VCaP (cell line): ENCODE measurements around the gene KIF1A.

Experiments
- H3K27ac ChIP-seq: fragments of 450-650 bp; 2 replicates; pipeline ENCODE4 v1.5.1; 2017
- TF ChIP-seq, protein P1 (sequence below): fragments of 450-650 bp; conservative IDR thresholded peaks from 2 replicates; pipeline ENCODE4 v1.5.1; 2017; ENCODE audit warnings: mild to moderate bottlenecking, moderate library complexity

The KIF1A gene

DNA sequence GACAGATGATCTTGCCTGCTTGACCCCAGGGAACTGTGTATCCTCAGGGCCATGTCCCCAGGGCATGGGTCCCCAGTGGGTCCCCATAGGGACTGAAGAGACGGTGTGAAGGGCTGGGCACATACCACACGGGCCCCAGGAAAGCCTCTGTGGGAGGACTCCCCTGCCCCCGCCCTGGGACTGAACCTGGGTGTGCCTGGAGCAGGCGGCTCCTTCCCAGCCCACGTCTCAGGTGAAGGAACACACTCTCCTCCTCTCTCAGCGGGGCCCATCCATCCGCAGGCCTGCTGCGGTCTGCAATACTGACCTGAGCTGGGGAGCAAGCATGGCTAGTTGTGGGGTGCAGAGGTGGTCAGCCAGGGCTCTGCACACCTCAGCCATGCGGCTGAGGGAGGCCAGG is 45.2 kb downstream of the KIF1A start:
- TF ChIP-seq, protein P1, sequence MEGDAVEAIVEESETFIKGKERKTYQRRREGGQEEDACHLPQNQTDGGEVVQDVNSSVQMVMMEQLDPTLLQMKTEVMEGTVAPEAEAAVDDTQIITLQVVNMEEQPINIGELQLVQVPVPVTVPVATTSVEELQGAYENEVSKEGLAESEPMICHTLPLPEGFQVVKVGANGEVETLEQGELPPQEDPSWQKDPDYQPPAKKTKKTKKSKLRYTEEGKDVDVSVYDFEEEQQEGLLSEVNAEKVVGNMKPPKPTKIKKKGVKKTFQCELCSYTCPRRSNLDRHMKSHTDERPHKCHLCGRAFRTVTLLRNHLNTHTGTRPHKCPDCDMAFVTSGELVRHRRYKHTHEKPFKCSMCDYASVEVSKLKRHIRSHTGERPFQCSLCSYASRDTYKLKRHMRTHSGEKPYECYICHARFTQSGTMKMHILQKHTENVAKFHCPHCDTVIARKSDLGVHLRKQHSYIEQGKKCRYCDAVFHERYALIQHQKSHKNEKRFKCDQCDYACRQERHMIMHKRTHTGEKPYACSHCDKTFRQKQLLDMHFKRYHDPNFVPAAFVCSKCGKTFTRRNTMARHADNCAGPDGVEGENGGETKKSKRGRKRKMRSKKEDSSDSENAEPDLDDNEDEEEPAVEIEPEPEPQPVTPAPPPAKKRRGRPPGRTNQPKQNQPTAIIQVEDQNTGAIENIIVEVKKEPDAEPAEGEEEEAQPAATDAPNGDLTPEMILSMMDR, result no peak
- no peak overlapping the region for H3K27ac ChIP-seq

DNA sequence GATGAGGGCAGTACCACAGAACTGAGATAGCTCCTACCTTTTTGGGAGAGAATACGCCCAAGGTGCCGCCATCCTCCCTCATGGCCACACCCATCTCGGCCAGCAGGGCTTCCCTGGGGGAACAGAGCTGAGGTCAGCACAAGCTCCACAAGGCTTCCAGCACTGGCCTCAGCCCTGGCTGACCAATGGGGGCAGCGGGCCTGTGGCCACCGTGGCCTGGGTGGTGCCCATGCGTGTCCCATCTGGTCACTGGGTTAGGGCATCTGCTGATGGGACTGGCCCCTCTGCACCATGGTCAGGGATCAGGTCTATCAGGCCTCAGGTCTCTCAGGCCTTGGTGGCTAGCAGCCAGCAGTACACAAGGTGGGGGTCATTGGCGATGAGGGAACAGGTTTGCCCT is 50.9 kb downstream of the KIF1A start:
- TF ChIP-seq, protein P1, result no peak
- no peak overlapping the region for H3K27ac ChIP-seq

DNA sequence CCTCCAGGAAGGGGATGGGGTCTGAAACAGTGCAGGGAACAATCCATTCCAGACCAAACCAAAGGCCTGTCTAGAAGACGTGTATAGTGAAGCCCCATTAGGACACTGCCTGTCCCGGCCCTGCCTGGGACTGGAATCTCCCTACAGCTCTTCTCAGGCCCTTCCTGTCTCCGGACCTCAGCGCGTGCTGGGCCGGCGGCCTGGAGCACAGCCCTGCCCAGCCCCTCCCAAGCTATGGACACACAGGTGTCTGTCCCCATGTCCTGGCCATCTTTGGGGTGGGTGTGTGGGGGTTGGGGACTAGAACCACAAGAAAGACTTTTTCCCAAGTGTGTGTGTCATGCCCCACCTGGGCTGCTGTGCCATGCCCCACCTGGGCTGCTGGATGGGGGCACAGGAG is 51.8 kb downstream of the KIF1A start:
- TF ChIP-seq, protein P1, result no peak
- no peak overlapping the region for H3K27ac ChIP-seq

DNA sequence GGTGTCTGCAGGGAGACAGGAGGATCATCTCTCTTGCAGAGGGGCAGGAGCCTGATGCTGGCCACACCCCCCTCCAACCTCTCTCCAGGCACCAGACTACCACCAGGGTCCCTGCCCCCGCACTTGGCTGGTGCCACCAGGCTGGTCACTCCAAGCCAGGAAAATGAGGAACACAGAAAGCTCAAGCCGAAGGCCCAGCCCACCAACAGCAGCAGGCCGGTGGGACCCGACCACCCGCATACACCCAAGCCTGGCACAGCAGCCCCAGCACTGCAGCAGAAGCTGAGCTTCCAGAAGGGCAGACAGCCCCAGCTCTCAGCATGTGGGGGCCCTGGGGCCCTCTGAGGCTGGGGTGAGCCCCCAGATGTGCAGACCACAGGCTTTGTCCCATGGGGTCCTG is 52.7 kb downstream of the KIF1A start:
- TF ChIP-seq, protein P1, result no peak

DNA sequence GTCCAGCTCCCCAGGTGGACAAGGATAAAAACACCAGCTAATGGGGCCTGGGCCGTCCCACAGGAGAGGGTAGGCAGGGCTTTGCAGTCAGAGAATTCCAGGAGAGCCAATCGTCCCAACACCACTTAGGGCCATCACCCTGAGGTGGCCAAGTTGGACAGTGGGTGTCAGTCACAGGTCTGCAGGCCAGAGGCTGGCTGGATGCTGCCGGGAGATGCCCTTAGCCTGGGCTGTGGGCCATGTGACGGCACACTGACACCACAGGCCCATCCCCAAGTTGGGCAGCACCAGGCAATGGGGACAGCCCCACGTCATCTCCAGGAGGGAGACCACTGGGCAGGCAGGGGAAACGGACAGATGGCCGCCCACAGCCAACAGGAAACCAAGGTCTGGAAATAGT is 53.9 kb downstream of the KIF1A start:
- no peak overlapping the region for H3K27ac ChIP-seq
- TF ChIP-seq, protein P1, result no peak

More for the DNA sequence above, 52.7 kb downstream of the KIF1A start:
- H3K27ac ChIP-seq, result no peak overlapping the region

DNA sequence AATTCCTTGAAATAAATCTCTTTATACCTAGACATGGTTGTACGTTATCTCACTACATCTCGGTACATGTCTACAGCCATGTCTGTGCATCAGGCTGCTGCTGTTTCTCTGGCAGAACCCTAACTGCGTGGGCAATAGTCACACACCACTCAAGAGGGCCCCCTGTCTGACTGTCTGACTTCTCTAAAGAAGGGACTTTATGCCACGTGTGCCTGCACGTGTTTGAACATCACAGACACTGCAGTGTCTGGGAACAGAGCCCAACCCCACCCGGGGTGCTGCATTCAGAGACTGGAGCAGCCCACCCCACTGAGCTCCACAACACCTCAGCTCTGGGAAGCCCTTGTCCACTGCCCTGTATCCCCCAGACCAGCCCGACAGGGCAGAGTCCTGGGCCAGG is 55.0 kb downstream of the KIF1A start:
- TF ChIP-seq, protein P1, result no peak
- no peak overlapping the region for H3K27ac ChIP-seq

DNA sequence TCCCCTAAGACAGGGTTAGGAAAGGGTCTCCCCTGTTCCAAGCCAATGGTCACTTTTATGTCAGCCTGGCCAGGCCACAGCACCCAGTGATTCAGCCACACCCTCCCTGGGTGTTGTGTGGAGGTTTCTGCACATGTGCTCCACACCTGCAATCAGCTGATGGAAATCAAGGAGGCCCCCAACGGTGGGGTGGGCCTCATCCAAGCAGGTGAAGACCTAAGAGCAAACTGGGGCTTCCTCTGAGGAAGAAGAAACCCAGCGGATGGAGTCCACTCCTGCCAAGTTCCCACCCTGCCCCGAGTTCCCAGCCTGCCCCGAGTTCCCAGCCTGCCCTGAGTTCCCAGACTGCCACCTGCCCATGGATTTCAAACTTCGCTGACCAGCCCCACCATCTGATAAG is 55.4 kb downstream of the KIF1A start:
- H3K27ac ChIP-seq, result no peak overlapping the region
- TF ChIP-seq, protein P1, result no peak

DNA sequence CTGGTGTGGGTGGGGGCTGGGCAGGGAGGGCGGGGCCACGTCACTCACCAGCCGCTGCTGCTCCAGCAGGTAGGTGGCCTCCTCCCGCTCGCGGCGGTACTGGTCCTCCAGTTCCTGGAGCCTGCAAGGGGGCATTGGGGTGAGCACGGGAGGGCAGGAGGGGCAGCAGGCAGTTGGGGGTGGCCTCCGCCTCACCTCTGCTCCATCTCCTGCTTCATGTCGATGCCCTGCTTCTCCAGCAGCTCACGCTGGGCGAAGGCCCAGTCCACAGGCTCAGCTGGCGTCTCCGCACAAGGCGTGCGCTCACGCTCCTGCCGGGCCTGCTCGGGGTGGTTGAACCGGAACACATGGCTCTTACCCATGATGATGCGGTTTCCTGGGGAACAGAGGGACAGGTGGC is 57.0 kb downstream of the KIF1A start:
- H3K27ac ChIP-seq, result no peak overlapping the region
- TF ChIP-seq, protein P1, result no peak
